ENCODE measurements around the gene KCP. TPM values are rescaled to one million over a fixed set of nuclear protein-coding genes. Genes with fewer than 3 reads are reported as not detected.

The KCP gene
- polyA plus RNA-seq, 1 donor (not counting 4 experiments of a cell fraction or from before 2014, with no cell fraction given) = not detected

- Histone ChIP-seq H3K4me3 (ENCODE audit: control insufficient read depth in 2 of 3, extremely low read depth in 1 of 3, insufficient read depth in 2 of 3, low read depth in 1 of 3, low read length in 3 of 3) (no peak overlapping the region), H3K9ac (ENCODE audit: control insufficient read depth, extremely low read depth, insufficient read depth, low read length) (no peak overlapping the region), H4K20me1 (ENCODE audit: control insufficient read depth, extremely low read depth, insufficient read depth, low read length) (no peaks in the 10 kb centered on the region), H3K27me3 (ENCODE audit: control insufficient read depth, extremely low read depth, insufficient read depth, low read length) (peaks cover 24% of the 10 kb centered on the region), H3K9me1 (ENCODE audit: control insufficient read depth, extremely low read depth, insufficient read depth, low read length) (peaks cover 3% of the 10 kb centered on the region), H3K9me3 (ENCODE audit: control insufficient read depth, low read depth, low read length) (no peaks in the 10 kb centered on the region), H3K27ac (ENCODE audit: control insufficient read depth, insufficient read depth, low read length) (no peak overlapping the region), H3K4me2 (ENCODE audit: control insufficient read depth, extremely low read depth, insufficient read depth, low read depth, low read length) (no peak overlapping the region), H3K4me1 (ENCODE audit: control insufficient read depth, extremely low read depth, insufficient read depth, low read length) (peaks cover 4% of the 10 kb centered on the region), H3K79me2 (ENCODE audit: control insufficient read depth, insufficient read depth, low read length) (no peaks in the 10 kb centered on the region), H2AFZ (ENCODE audit: control insufficient read depth, low read length) (no peak overlapping the region), H3K36me3 (ENCODE audit: control insufficient read depth in 2 of 2, extremely low read depth in 1 of 2, insufficient read depth in 2 of 2, low read length in 2 of 2) (no peaks in the 10 kb centered on the region)
- DNase-seq (ENCODE audit: low read depth, low spot score) = no peak
- TF ChIP-seq EZH2 (IDR thresholded peaks at IDR 0.05; ENCODE audit: low read length) (no peak), CTCF (optimal IDR thresholded peaks at IDR 0.05 in 1 of 3, IDR thresholded peaks at IDR 0.05 in 1 of 3, conservative IDR thresholded peaks at IDR 0.05 in 1 of 3; ENCODE audit: extremely low read depth in 1 of 3, insufficient read depth in 2 of 3, low read length in 3 of 3) (no peak)
- dilution Hi-C loops (cut with MboI; ENCODE audit: extremely low pct_ligation_motif_present, low sequenced_read_pairs) = no loop called here
- no peak for FAIRE-seq
These were observed 74.5 kb downstream of the KCP start for GRCh38 chr7:128835790-128836641.

GRCh38 chr7:128835231-128835751 lies 75.2 kb downstream of the KCP start:
- Histone ChIP-seq H3K27me3 (ENCODE audit: control insufficient read depth, extremely low read depth, insufficient read depth, low read length) (peaks cover 30% of the 10 kb centered on the region), H3K27ac (ENCODE audit: control insufficient read depth, insufficient read depth, low read length) (no peak overlapping the region), H3K9me1 (ENCODE audit: control insufficient read depth, extremely low read depth, insufficient read depth, low read length) (peaks cover 3% of the 10 kb centered on the region), H3K9me3 (ENCODE audit: control insufficient read depth, low read depth, low read length) (no peaks in the 10 kb centered on the region), H3K36me3 (ENCODE audit: control insufficient read depth in 2 of 2, extremely low read depth in 1 of 2, insufficient read depth in 2 of 2, low read length in 2 of 2) (no peaks in the 10 kb centered on the region), H3K4me1 (ENCODE audit: control insufficient read depth, extremely low read depth, insufficient read depth, low read length) (peaks cover 4% of the 10 kb centered on the region), H3K4me2 (ENCODE audit: control insufficient read depth, extremely low read depth, insufficient read depth, low read depth, low read length) (no peak overlapping the region), H3K9ac (ENCODE audit: control insufficient read depth, extremely low read depth, insufficient read depth, low read length) (no peak overlapping the region), H2AFZ (ENCODE audit: control insufficient read depth, low read length) (no peak overlapping the region), H4K20me1 (ENCODE audit: control insufficient read depth, extremely low read depth, insufficient read depth, low read length) (no peaks in the 10 kb centered on the region), H3K79me2 (ENCODE audit: control insufficient read depth, insufficient read depth, low read length) (no peaks in the 10 kb centered on the region), H3K4me3 (ENCODE audit: control insufficient read depth in 2 of 3, extremely low read depth in 1 of 3, insufficient read depth in 2 of 3, low read depth in 1 of 3, low read length in 3 of 3) (no peak overlapping the region)
- FAIRE-seq (no peak), DNase-seq (ENCODE audit: low read depth, low spot score) (no peak)
- no peak for TF ChIP-seq EZH2 (IDR thresholded peaks at IDR 0.05; ENCODE audit: low read length)
- TF ChIP-seq CTCF (optimal IDR thresholded peaks at IDR 0.05 in 1 of 3, IDR thresholded peaks at IDR 0.05 in 1 of 3, conservative IDR thresholded peaks at IDR 0.05 in 1 of 3; ENCODE audit: extremely low read depth in 1 of 3, insufficient read depth in 2 of 3, low read length in 3 of 3) = no peak
- dilution Hi-C loops (cut with MboI; ENCODE audit: extremely low pct_ligation_motif_present, low sequenced_read_pairs) = no loop called here

All from keratinocyte (primary cell).